Fibroblast of mammary gland (primary cell): ENCODE measurements around the gene GET4.

Source experiments
- DNase-seq: peaks from one replicate; pipeline ENCODE4 v3.0.0-alpha.2; 2010; ENCODE audit warnings: low read depth
- H3K4me3 ChIP-seq: 2 replicates; pipeline ENCODE4 v1.5.1; 2011; ENCODE audit warnings: low read depth, mild to moderate bottlenecking, low read length, moderate library complexity; ENCODE audit not compliant: control insufficient read depth
- TF ChIP-seq, protein P1 (sequence below): conservative IDR thresholded peaks from 2 replicates; pipeline ENCODE4 v1.5.1; 2011; ENCODE audit warnings: low read depth, low read length, inconsistent platforms; ENCODE audit not compliant: control insufficient read depth, insufficient read depth

Gene GET4

DNA sequence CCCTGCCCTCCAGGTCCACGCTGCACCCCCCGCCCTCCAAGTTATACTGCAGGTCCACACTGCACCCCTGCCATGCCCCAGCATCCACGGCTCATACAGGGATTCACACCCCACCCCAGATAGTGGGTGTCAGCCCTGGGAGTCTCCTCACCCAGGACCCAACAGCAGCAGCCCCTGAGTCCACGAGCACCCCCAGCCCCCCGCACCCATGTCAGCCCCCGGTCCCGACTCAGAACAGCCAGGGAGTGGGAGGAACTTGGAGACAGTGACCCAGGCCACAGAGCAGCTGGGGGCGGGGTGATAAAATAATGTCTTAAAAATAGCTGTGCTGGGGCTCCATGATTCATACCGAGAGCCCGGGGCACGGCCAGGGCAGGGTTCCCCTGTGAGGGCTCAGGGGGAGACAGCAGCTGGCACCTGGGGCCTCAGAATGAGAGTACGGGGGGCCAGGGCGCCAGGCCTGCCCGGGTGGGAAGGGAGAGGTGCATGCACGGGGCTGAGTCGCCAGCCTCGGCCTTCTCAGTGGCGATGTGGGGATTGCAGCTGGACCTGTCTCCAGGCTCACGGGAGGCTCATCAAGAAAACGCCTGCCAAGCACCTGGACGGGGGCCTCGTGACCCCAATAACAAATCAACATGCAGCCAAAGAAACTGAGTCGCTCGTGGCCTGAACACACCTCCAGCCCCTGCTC lies 48.3 kb downstream of the GET4 start:
- H3K4me3 ChIP-seq = no peak overlapping the region
- no peak for DNase-seq
- TF ChIP-seq, protein P1, sequence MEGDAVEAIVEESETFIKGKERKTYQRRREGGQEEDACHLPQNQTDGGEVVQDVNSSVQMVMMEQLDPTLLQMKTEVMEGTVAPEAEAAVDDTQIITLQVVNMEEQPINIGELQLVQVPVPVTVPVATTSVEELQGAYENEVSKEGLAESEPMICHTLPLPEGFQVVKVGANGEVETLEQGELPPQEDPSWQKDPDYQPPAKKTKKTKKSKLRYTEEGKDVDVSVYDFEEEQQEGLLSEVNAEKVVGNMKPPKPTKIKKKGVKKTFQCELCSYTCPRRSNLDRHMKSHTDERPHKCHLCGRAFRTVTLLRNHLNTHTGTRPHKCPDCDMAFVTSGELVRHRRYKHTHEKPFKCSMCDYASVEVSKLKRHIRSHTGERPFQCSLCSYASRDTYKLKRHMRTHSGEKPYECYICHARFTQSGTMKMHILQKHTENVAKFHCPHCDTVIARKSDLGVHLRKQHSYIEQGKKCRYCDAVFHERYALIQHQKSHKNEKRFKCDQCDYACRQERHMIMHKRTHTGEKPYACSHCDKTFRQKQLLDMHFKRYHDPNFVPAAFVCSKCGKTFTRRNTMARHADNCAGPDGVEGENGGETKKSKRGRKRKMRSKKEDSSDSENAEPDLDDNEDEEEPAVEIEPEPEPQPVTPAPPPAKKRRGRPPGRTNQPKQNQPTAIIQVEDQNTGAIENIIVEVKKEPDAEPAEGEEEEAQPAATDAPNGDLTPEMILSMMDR = no peak

DNA sequence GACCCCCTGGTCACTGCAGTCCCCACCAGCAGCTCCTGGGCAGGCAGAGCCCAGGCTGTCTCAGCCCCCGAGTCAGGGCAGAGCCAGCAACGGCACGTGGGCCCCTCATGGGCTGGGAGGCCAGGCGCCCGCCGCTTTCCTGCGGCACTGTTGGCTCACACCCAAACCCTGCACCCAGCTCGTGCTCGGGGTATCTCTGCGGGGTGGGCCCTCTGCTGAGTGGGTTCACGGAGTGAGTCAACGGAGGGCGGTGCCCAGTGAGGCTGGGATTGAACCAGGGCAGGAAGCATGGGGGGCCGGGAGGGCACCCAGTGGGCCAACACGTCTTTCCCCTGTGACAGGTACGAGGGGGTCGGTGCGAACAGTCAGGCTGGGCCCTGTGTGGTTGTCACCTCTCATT lies 49.2 kb downstream of the GET4 start:
- DNase-seq = no peak
- TF ChIP-seq, protein P1 = no peak
- no peak overlapping the region for H3K4me3 ChIP-seq

DNA sequence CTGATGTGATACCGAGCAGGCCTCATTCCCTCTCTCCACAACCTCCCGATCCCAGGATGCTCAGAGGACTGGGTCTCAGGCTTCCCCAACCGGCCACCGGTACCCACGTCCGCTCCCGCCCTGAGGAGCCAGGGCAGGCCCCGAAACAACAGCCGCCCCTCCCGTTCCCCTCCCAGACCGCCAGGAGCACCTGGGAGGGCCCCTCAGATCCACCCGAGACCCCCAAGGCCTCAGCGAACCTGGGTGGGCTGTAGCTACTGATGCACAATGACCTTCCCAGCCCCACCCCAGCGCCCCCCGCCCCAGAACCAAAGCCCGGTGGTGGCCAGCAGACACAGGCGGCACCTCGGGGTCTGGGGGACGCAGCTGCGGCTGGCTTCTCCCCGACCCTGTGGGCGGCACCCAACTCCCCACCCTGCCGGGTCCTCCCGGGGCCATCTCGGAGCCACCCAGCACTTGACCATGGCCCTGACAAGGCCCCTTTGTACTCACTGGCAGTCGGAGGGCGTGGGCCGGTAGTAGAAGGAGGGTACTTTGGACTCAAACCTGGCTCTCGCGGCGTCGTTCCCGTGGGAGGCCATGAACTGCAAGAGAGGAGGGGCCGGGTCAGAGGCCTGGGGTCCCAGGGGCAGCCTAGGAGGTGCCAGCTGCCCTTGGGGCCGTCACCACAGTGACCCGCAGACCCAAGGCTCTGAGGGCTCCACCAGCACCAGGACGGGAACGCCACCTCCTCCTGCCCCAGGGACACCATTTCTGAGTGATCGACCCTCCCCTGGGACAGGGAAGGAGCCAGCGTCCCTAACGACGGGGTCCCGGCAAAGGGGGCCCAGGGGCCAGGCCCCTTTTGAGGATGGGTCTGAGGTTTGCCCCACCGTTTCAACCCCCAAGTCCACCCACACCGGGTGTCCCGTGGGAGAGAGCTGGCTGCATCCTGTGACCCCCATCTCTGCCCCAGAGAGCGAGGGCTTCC lies 50.0 kb downstream of the GET4 start:
- TF ChIP-seq, protein P1 = no peak
- no peak overlapping the region for H3K4me3 ChIP-seq
- DNase-seq = no peak

DNA sequence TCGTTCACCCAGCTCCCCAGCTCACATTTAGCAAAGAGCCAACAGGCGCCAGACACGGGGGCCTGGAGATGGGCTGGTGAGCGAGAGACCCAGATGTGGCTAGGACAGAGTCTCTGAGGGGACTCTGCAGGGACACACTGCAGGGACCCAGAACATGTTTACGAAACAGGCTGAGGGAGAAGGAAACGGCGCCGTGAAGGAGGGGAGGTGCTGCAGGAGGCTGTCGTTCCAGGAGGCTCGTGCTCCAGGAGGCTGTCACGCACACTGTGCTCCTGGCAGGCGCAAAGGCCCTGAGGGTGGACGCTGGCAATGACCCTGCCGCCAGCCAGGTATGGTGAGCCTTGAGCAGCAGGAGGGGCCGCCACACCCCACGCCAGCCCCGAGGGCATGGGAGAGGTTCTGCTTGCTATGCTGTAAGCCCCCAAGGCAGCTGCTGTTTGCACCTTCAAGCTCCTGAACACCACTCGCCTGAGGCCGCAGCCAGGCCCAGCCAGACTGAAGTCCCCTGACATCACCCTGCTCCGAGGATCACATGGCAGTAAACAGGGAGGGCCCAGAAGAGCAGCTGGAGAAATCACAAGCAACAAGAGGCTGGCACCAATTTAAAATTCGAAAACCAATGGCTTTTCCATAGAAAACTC lies 50.8 kb downstream of the GET4 start:
- H3K4me3 ChIP-seq = no peak overlapping the region
- no peak for DNase-seq
- TF ChIP-seq, protein P1 = no peak

DNA sequence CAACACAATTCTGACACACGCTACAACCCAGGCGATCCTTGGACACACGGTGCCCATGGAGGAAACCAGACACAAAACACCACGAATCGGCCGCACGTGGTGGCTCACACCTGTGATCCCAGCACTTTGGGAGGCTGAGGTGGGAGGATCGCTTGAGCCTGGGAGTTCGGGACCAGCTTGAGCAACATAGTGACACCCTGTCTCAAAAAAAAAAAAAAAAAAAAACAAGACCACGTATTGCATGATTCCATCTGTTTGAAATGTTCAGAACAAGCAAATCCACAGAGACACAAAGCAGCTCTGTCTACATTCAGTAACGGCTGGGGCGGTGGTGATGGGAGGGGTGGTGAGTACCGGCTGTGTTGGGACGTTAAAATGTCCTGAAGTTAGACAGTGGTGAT lies 53.0 kb downstream of the GET4 start:
- TF ChIP-seq, protein P1 = no peak
- no peak overlapping the region for H3K4me3 ChIP-seq
- DNase-seq = peak; percentile 33

DNA sequence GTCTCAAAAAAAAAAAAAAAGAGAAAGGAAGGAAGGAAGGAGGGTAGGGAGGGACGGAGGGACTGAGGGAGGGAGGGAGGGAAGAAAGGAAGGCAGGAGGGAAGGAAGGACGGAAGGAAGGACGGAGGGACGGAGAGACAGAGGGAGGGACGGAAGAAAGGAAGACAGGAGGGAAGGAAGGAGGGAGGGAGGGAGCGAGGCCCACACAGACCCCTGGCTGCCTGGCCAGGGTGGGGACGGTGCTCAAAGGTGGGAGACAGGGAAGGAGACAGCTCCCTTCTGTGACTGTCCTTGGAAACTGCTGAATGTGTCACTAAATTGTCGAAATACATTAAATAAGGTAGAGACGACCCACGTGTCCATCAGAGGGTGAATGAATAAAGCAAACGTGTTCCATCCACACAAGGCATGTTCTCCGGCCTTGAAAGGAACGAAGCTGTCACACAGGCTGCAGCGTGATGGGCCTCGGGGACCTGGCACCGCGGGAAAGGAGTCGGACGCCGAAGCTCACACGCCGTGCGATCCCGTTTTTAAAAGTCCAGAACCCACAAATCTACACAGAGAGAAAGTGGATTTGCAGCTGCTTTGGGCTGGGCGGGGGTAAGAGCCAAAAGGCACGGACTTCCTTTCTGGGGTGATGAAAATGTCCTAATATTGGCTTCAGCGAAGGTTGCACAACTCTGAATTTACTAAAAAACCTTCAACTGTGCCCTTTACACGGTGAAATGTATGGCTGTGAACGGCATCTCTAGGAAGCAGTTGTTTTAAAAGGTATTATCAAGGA lies 54.8 kb downstream of the GET4 start:
- TF ChIP-seq, protein P1 = no peak
- DNase-seq = no peak
- H3K4me3 ChIP-seq = no peak overlapping the region
